ENCODE data around the gene DGKZ. TPM values are rescaled to one million over a fixed set of nuclear protein-coding genes. Genes with fewer than 3 reads are reported as not detected.

Gene DGKZ
- total RNA-seq, 1 experiment from 2014 or later, result 57.9 TPM

GRCh38 chr11:46410021-46410420 lies 62.8 kb downstream of the DGKZ start:
- CTCF ChIA-PET, result interaction anchor here (0.7 to 1.5 kb wide), 3 partner anchors 22 to 115 kb away, joined by 3 to 8 read pairs (median 3); no protein-coding TSS in a partner anchor
- no peak for TF ChIP-seq CTCF (IDR thresholded peaks at IDR 0.05; ENCODE audit: unreplicated experiment)
- peaks cover 3% of the 10 kb centered on the region for H3K4me1 Mint-ChIP-seq (ENCODE audit: insufficient read depth, unreplicated experiment)
- no peaks in the 10 kb centered on the region for H3K27me3 Mint-ChIP-seq (ENCODE audit: insufficient read depth, unreplicated experiment)
- peaks cover 26% of the 10 kb centered on the region for H3K36me3 Mint-ChIP-seq (ENCODE audit: insufficient read depth, unreplicated experiment)
- POLR2A ChIA-PET, result no interaction called here
- H3K4me3 Mint-ChIP-seq (ENCODE audit: unreplicated experiment), result no peak overlapping the region
- BruUV-seq (replicated peaks), result no TSS peak
- no peaks in the 10 kb centered on the region for H3K9me3 Mint-ChIP-seq (ENCODE audit: unreplicated experiment)
- DNase-seq (ENCODE audit: unreplicated experiment), result no peak
- H3K27ac Mint-ChIP-seq (ENCODE audit: low read depth, unreplicated experiment), result no peak overlapping the region
- intact Hi-C loops (cut with micrococcal nuclease), result no loop called here

GRCh38 chr11:46413760-46414465 lies 66.7 kb downstream of the DGKZ start:
- DNase-seq (ENCODE audit: unreplicated experiment), result no peak
- BruUV-seq (replicated peaks), result no TSS peak

GRCh38 chr11:46414466-46414796 lies 67.2 kb downstream of the DGKZ start:
- ChIA-PET CTCF (interaction anchor here (1.4 to 1.5 kb wide), 2 partner anchors 26 to 27 kb away, joined by 6 to 7 read pairs; no protein-coding TSS in a partner anchor), POLR2A (interaction anchor here (1.2 kb wide), 1 partner anchor 23 kb away, joined by 3 read pairs; no protein-coding TSS in a partner anchor)
- BruUV-seq (replicated peaks), result no TSS peak
- intact Hi-C loops (cut with micrococcal nuclease), result no loop called here
- no peaks in the 10 kb centered on the region for H3K27me3 Mint-ChIP-seq (ENCODE audit: insufficient read depth, unreplicated experiment)
- DNase-seq (ENCODE audit: unreplicated experiment), result no peak
- no peak overlapping the region for H3K27ac Mint-ChIP-seq (ENCODE audit: low read depth, unreplicated experiment)
- H3K36me3 Mint-ChIP-seq (ENCODE audit: insufficient read depth, unreplicated experiment), result peaks cover 22% of the 10 kb centered on the region
- no peaks in the 10 kb centered on the region for H3K4me1 Mint-ChIP-seq (ENCODE audit: insufficient read depth, unreplicated experiment)
- no peak for TF ChIP-seq CTCF (IDR thresholded peaks at IDR 0.05; ENCODE audit: unreplicated experiment)
- no peak overlapping the region for H3K4me3 Mint-ChIP-seq (ENCODE audit: unreplicated experiment)
- H3K9me3 Mint-ChIP-seq (ENCODE audit: unreplicated experiment), result no peaks in the 10 kb centered on the region

More at GRCh38 chr11:46413760-46414465, 66.7 kb downstream of the DGKZ start:
- no peaks in the 10 kb centered on the region for H3K27me3 Mint-ChIP-seq (ENCODE audit: insufficient read depth, unreplicated experiment)
- CTCF ChIA-PET, result interaction anchor here (0.7 to 1.5 kb wide), 3 partner anchors 25 to 448 kb away, joined by 4 to 7 read pairs (median 6); no protein-coding TSS in a partner anchor
- intact Hi-C loops (cut with micrococcal nuclease), result no loop called here
- no peak overlapping the region for H3K27ac Mint-ChIP-seq (ENCODE audit: low read depth, unreplicated experiment)
- POLR2A ChIA-PET, result interaction anchor here (0.5 to 1.2 kb wide), 2 partner anchors 23 to 151 kb away, joined by 3 read pairs; no protein-coding TSS in a partner anchor
- no peaks in the 10 kb centered on the region for H3K4me1 Mint-ChIP-seq (ENCODE audit: insufficient read depth, unreplicated experiment)
- no peak overlapping the region for H3K4me3 Mint-ChIP-seq (ENCODE audit: unreplicated experiment)
- TF ChIP-seq CTCF (IDR thresholded peaks at IDR 0.05; ENCODE audit: unreplicated experiment), result no peak
- peaks cover 18% of the 10 kb centered on the region for H3K36me3 Mint-ChIP-seq (ENCODE audit: insufficient read depth, unreplicated experiment)
- H3K9me3 Mint-ChIP-seq (ENCODE audit: unreplicated experiment), result no peaks in the 10 kb centered on the region

GRCh38 chr11:46414879-46415278 lies 67.6 kb downstream of the DGKZ start:
- ChIA-PET POLR2A (no interaction called here), CTCF (interaction anchor here (1.4 to 1.5 kb wide), 2 partner anchors 26 kb away, joined by 6 to 7 read pairs; no protein-coding TSS in a partner anchor)
- Mint-ChIP-seq H3K27ac (ENCODE audit: low read depth, unreplicated experiment) (no peak overlapping the region), H3K4me3 (ENCODE audit: unreplicated experiment) (no peak overlapping the region), H3K4me1 (ENCODE audit: insufficient read depth, unreplicated experiment) (no peaks in the 10 kb centered on the region), H3K27me3 (ENCODE audit: insufficient read depth, unreplicated experiment) (no peaks in the 10 kb centered on the region), H3K36me3 (ENCODE audit: insufficient read depth, unreplicated experiment) (peaks cover 22% of the 10 kb centered on the region), H3K9me3 (ENCODE audit: unreplicated experiment) (no peaks in the 10 kb centered on the region)
- no peak for DNase-seq (ENCODE audit: unreplicated experiment)
- BruUV-seq (replicated peaks), result no TSS peak
- no peak for TF ChIP-seq CTCF (IDR thresholded peaks at IDR 0.05; ENCODE audit: unreplicated experiment)
- intact Hi-C loops (cut with micrococcal nuclease), result no loop called here

Measured in MCF 10A (cell line).